SK-N-MC (cell line): Measurements from ENCODE around the gene CGGBP1.

Source experiments
- EZH2 ChIP-seq: fragments of 200-600 bp; sonication (generic); IDR thresholded peaks from one replicate; pipeline ENCODE4 v1.6.1; 2017; ENCODE audit warnings: antibody characterized with exemption
- FOXP2 ChIP-seq: optimal IDR thresholded peaks from 2 replicates; pipeline ENCODE3; 2011; ENCODE audit warnings: mild to moderate bottlenecking, moderate library complexity; ENCODE audit not compliant: insufficient read depth; ENCODE audit errors: extremely low read length, control extremely low read depth
- POLR2AphosphoS5 ChIP-seq: IDR thresholded peaks from 2 replicates; pipeline ENCODE4 v1.6.1; 2012; ENCODE audit warnings: mild to moderate bottlenecking, low read depth, low read length, borderline replicate concordance

GRCh38 chr3:88025001-88025552, 33.7 kb downstream of the CGGBP1 start:
- peak; percentile 48; the same call in 1 of the 2 replicates for TF ChIP-seq POLR2AphosphoS5
- no peak for TF ChIP-seq EZH2
- TF ChIP-seq FOXP2 = peak; percentile 85
